GM23248 (cell line): Measurements from ENCODE around the gene ZNF593. TPM values are rescaled to one million over a fixed set of nuclear protein-coding genes. Genes with fewer than 3 reads are reported as not detected.

Experiments used
- DNase-seq: peaks from one replicate; pipeline ENCODE4 v3.0.0-alpha.2; 2015
- H2AFZ ChIP-seq: fragments of 200-600 bp; sonication (generic); 2 replicates; pipeline ENCODE4 v1.6.1; 2016; ENCODE audit warnings: antibody characterized with exemption
- H3F3A ChIP-seq: fragments of 200-600 bp; sonication (generic); 2 replicates; pipeline ENCODE4 v1.6.1; 2016; ENCODE audit warnings: mild to moderate bottlenecking, antibody characterized with exemption, mixed run types; ENCODE audit not compliant: insufficient read depth
- H3K27ac ChIP-seq: fragments of 200-600 bp; sonication (generic); 2 replicates; pipeline ENCODE4 v1.5.1; 2016; ENCODE audit warnings: mild to moderate bottlenecking
- H3K27me3 ChIP-seq: fragments of 200-600 bp; sonication (generic); replicated peaks from 2 replicates; pipeline ENCODE4 v1.6.1; 2016; ENCODE audit warnings: mild to moderate bottlenecking; ENCODE audit not compliant: insufficient read depth
- H3K36me3 ChIP-seq: fragments of 200-600 bp; sonication (generic); 2 replicates; pipeline ENCODE4 v1.6.1; 2016; ENCODE audit warnings: low read depth, mild to moderate bottlenecking
- H3K4me1 ChIP-seq: fragments of 200-600 bp; sonication (generic); 2 replicates; pipeline ENCODE4 v1.6.1; 2016; ENCODE audit warnings: mild to moderate bottlenecking; ENCODE audit not compliant: insufficient read depth
- H3K4me2 ChIP-seq: fragments of 200-600 bp; sonication (generic); one replicate; pipeline ENCODE4 v1.6.1; 2016; ENCODE audit warnings: mild to moderate bottlenecking; ENCODE audit not compliant: unreplicated experiment
- H3K4me3 ChIP-seq: fragments of 200-600 bp; sonication (generic); 2 replicates; pipeline ENCODE4 v1.5.1; 2016; ENCODE audit warnings: mild to moderate bottlenecking
- H3K79me2 ChIP-seq: fragments of 200-600 bp; sonication (generic); 2 replicates; pipeline ENCODE4 v1.6.1; 2016; ENCODE audit warnings: mild to moderate bottlenecking; ENCODE audit not compliant: insufficient read depth
- H3K9ac ChIP-seq: fragments of 200-600 bp; sonication (generic); 2 replicates; pipeline ENCODE4 v1.6.1; 2016; ENCODE audit warnings: mild to moderate bottlenecking
- H3K9me2 ChIP-seq: fragments of 200-600 bp; sonication (generic); 2 replicates; pipeline ENCODE4 v1.6.1; 2016; ENCODE audit warnings: mixed run types, mild to moderate bottlenecking, moderate library complexity; ENCODE audit not compliant: insufficient read depth
- H3K9me3 ChIP-seq: fragments of 200-600 bp; sonication (generic); one replicate; pipeline ENCODE4 v1.6.1; 2017; ENCODE audit warnings: low read depth
- H4K20me1 ChIP-seq: fragments of 200-600 bp; sonication (generic); 2 replicates; pipeline ENCODE4 v1.6.0; 2016; ENCODE audit not compliant: insufficient read depth
- EZH2 ChIP-seq: fragments of 200-600 bp; sonication (generic); IDR thresholded peaks from 2 replicates; pipeline ENCODE4 v1.6.1; 2018; ENCODE audit warnings: antibody characterized with exemption, mild to moderate bottlenecking; ENCODE audit not compliant: insufficient read depth, poor library complexity, severe bottlenecking
- EZH2phosphoT487 ChIP-seq: fragments of 200-600 bp; sonication (generic); IDR thresholded peaks from 2 replicates; pipeline ENCODE4 v1.6.1; 2018; ENCODE audit warnings: antibody characterized with exemption, moderate library complexity, mild to moderate bottlenecking, low read depth; ENCODE audit not compliant: insufficient read depth
- WGBS, 2 experiments: methylation state at CpG; one replicate each; pipeline ENCODE4 v1.1.6; 2015 to 2017; ENCODE audit warnings: low lambda C conversion rate in 2 of 2, low coverage in 1 of 2; ENCODE audit errors: missing lambda C conversion rate in 2 of 2; 5-methylcytosine and 5-hydroxymethylcytosine counted together
- in situ Hi-C: fragments of 300-500 bp; cut with MboI; formaldehyde crosslinking; loops from 2 replicates; pipeline ENCODE4 v1.15.0; 2020
- polyA plus RNA-seq: library from polyadenylated mRNA; unstranded; fragments of >200 nt; fragmentation: Nextera tagmentation; extraction: Ambion mirVana; gene quantifications from 2 replicates; pipeline ENCODE4 v1.2.1, GENCODE V29; 2016
- total RNA-seq: library from RNA; depleted of rRNA; stranded (reverse); fragments of >200 nt; shearing (Covaris generic); gene quantifications from 2 replicates; pipeline ENCODE4 v1.2.3, GENCODE V29; 2014

ZNF593 gene
- total and polyA plus RNA-seq, 2 experiments from 2014 or later = 25.0 to 61.2 TPM

DNA sequence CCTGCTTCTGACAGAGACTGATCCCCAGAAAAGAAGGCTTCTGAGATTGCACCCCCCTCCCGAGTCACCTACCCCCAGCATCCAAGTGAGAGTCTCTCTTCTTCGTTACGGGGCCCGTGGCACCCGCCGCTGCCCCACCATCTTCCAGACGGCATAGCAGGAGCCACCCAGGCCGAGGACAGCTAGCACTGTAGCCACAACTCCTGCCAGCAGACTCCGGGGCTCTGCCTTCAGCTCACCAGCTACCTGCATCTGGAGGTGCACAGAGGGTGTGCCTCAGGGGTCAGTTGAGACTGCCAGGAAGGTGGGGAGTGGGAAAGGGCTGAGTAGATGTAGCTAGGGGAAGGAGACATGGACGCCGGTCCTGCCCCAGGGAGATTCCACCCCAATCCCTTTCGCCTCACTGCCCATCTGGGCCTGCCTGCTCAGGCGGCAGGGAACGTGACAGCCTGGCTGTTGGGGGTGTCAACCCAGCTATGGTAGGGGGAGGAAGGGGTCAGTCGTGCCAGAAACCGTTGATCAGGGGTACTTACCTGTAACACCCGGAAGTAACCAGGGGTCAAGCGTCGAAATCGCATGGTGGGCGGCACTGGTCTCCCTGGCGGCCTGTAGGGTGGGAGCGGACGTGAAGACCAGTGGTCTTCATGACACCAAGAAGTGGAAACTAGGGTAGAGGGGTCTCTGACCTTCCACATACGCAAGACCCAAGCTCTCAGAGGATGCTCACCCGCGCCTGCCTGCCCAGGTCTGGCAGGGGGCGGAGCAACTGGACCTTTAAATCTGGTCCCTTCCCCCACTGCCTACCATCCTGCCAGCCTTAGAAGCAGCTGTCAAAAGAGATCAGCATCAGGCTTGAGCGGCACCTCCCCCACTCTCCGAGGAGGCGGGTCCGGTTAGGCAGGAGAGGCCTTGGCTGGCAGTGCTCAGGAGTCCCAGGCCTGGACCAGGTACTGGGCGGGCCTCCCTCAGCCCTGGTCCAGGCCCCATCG lies 1.7 kb downstream of the ZNF593 start, which contains the start of gene ZNF593OS:
ZNF593OS (minus strand) TSS at position 749 of the 989 bp plus-strand sequence; CDS start at position 578, 171 bp downstream.
- no peaks in the 10 kb centered on the region for H3F3A ChIP-seq
- TF ChIP-seq EZH2phosphoT487 (no peak), EZH2 (no peak)
- H3K36me3 ChIP-seq = no peaks in the 10 kb centered on the region
- no peak within 1 kb of the TSS for H3K27ac ChIP-seq
- H3K79me2 ChIP-seq = peaks cover 14% of the 10 kb centered on the region; the same call in 1 of the 2 replicates
- DNase-seq = no peak
- no peak within 1 kb of the TSS for H3K9ac ChIP-seq
- H2AFZ ChIP-seq = no peak within 1 kb of the TSS
- WGBS, 2 experiments = 95 to 96% methylated on average over 34 of the region's 34 CpGs
- peak within 1 kb of the TSS; percentile 98 for H3K4me2 ChIP-seq
- H3K9me3 ChIP-seq = no peaks in the 10 kb centered on the region
- H3K4me1 ChIP-seq = no peaks in the 10 kb centered on the region
- H4K20me1 ChIP-seq = no peaks in the 10 kb centered on the region
- no peaks in the 10 kb centered on the region for H3K9me2 ChIP-seq
- H3K27me3 ChIP-seq = no peaks in the 10 kb centered on the region
- in situ Hi-C loops = no loop called here
- H3K4me3 ChIP-seq = peak within 1 kb of the TSS; percentile 96

GRCh38 chr1:26175346-26175745 lies 5.6 kb downstream of the ZNF593 start:
- no peak for TF ChIP-seq EZH2phosphoT487
- no peak for TF ChIP-seq EZH2
- in situ Hi-C loops = no loop called here
- Histone ChIP-seq H3K79me2 (peaks cover 9% of the 10 kb centered on the region; the same call in 1 of the 2 replicates), H2AFZ (no peak overlapping the region), H3K27me3 (no peaks in the 10 kb centered on the region), H3K27ac (no peak overlapping the region), H3K4me1 (no peaks in the 10 kb centered on the region), H3K36me3 (no peaks in the 10 kb centered on the region), H3K9me3 (no peaks in the 10 kb centered on the region), H3K9ac (no peak overlapping the region), H3F3A (no peaks in the 10 kb centered on the region), H3K4me2 (no peak overlapping the region), H3K9me2 (no peaks in the 10 kb centered on the region), H4K20me1 (no peaks in the 10 kb centered on the region), H3K4me3 (no peak overlapping the region)
- no peak for DNase-seq
- 90 to 92% methylated on average over 7 to 8 of the region's 8 CpGs for WGBS, 2 experiments

DNA sequence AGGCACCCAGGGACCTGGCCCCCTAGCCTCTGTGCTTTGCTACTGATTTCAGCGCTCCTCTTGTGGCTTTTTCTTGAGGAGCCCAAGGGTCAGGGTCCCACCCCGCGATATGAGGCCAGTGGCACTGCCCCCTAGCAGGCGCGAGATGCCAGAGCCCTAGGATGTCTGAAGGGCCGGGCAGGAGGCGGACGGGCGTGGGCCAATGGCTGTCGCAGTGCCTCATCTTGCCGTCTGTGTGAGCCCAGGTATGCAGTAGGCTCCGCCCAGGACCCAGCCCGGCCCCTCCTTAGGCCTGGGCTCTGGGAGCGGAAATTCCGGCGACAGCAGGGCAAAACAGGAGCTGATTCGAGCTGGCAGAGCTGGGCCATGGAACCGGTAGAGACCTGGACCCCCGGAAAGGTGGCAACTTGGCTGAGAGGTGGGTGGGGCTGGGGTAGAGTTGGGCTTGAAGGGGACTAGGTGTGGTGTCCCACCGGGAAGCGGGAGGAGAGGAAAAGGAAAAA lies 7.5 kb downstream of the ZNF593 start, which contains the start of gene CNKSR1:
CNKSR1 (plus strand) TSS at position 310 of the 503 bp plus-strand sequence; CDS start at position 367, 57 bp downstream.
- Histone ChIP-seq H3K9ac (no peak within 1 kb of the TSS), H3K27me3 (no peaks in the 10 kb centered on the region), H3K27ac (no peak within 1 kb of the TSS), H3F3A (no peaks in the 10 kb centered on the region), H3K4me2 (no peak within 1 kb of the TSS), H3K4me1 (no peaks in the 10 kb centered on the region), H3K36me3 (no peaks in the 10 kb centered on the region), H4K20me1 (no peaks in the 10 kb centered on the region), H3K9me3 (no peaks in the 10 kb centered on the region), H3K9me2 (no peaks in the 10 kb centered on the region), H2AFZ (no peak within 1 kb of the TSS), H3K79me2 (no peaks in the 10 kb centered on the region), H3K4me3 (no peak within 1 kb of the TSS)
- 49 to 58% methylated on average over 13 to 21 of the region's 21 CpGs for WGBS, 2 experiments
- TF ChIP-seq EZH2 (no peak), EZH2phosphoT487 (no peak)
- no peak for DNase-seq
- in situ Hi-C loops = no loop called here

DNA sequence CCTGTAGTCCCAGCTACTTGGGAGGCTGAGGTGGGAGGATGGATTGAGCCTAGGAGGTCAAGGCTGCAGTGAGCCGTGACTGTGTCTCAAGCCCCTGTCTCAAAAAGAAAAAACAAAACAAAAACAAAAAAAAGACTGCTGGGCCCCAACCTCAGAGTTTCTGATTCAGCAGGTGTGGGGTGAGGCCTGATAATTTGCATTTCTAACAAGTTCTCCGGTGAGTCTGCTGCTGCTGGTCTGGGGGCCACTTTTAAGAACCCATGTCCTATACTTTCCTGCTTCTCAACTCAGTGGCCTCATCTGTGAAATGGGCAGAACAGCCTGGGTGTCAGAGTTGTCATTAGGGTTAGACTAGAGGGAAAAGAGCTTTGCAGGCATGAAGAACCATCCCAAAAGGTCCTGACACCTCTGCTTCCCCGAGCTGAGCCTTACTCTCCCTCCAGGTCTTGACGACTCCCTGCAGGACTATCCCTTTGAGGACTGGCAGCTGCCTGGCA lies 10.3 kb downstream of the ZNF593 start:
- no peaks in the 10 kb centered on the region for H3K79me2 ChIP-seq
- H3K36me3 ChIP-seq = no peaks in the 10 kb centered on the region
- no peak overlapping the region for H3K4me3 ChIP-seq
- in situ Hi-C loops = no loop called here
- no peaks in the 10 kb centered on the region for H4K20me1 ChIP-seq
- H3K27ac ChIP-seq = no peak overlapping the region
- H3K9ac ChIP-seq = no peak overlapping the region
- no peaks in the 10 kb centered on the region for H3F3A ChIP-seq
- no peak overlapping the region for H3K4me2 ChIP-seq
- no peak for DNase-seq
- 41 to 72% methylated on average over 4 of the region's 4 CpGs for WGBS, 2 experiments
- H3K27me3 ChIP-seq = no peaks in the 10 kb centered on the region
- no peak overlapping the region for H2AFZ ChIP-seq
- TF ChIP-seq EZH2phosphoT487 (no peak), EZH2 (no peak)
- H3K9me2 ChIP-seq = no peaks in the 10 kb centered on the region
- no peaks in the 10 kb centered on the region for H3K9me3 ChIP-seq
- no peaks in the 10 kb centered on the region for H3K4me1 ChIP-seq
